Measurements from ENCODE around the gene PHF23.

GRCh38 chr17:7208027-7208571 lies 31.2 kb downstream of the PHF23 start:
- no peak for TF ChIP-seq CTCF (IDR thresholded peaks at IDR 0.05)
- TF ChIP-seq POLR2A (IDR thresholded peaks at IDR 0.05): no peak

Measured in ovary (tissue), 3 donors.